KBM-7 (cell line): Measurements from ENCODE around the gene STK11.
"Not testable (repeated sequence)": the region's sequence is repeated elsewhere in the genome, so short reads cannot be mapped to it uniquely, and the experiment has no call there.

Source experiments
- DNase-seq: peaks from one replicate; pipeline ENCODE4 v3.0.0-alpha.2; 2015
- in situ Hi-C: fragments of 300-500 bp; cut with MboI; formaldehyde crosslinking; loops from 2 replicates; pipeline ENCODE4 v1.14.3; 2020; ENCODE audit warnings: low sequenced_read_pairs, low pct_unique_long_range_greater_than_20kb, mixed read lengths

The STK11 gene

GRCh38 chr19:1245494-1246264 is 40.1 kb downstream of the STK11 start:
- DNase-seq, result no peak

GRCh38 chr19:1246265-1247087 is 40.9 kb downstream of the STK11 start:
- DNase-seq, in situ Hi-C loops: not testable (repeated sequence)

More at GRCh38 chr19:1245494-1246264, 40.1 kb downstream of the STK11 start:
- in situ Hi-C loops, result no loop called here

- in situ Hi-C loops, result no loop called here
- DNase-seq, result no peak
Observed at GRCh38 chr19:1247748-1248138, 42.2 kb downstream of the STK11 start.

- in situ Hi-C loops, result no loop called here
- peak; percentile 41 for DNase-seq
Observed at GRCh38 chr19:1248139-1248785, 42.7 kb downstream of the STK11 start, which contains the start of gene MIDN. Gene MIDN, plus strand, starts transcription at chr19:1248583. Its CDS starts 1,714 bp downstream, at chr19:1250297.

- peak; percentile 71 for DNase-seq
- in situ Hi-C loops, result no loop called here
Observed at GRCh38 chr19:1248786-1249297, 43.3 kb downstream of the STK11 start.

GRCh38 chr19:1249298-1249989 is 43.9 kb downstream of the STK11 start:
- peak; percentile 93 for DNase-seq
- in situ Hi-C loops, result no loop called here

- DNase-seq, result no peak
- in situ Hi-C loops, result no loop called here
Observed at GRCh38 chr19:1249990-1250436, 44.4 kb downstream of the STK11 start.

GRCh38 chr19:1250437-1251260 is 45.1 kb downstream of the STK11 start:
- in situ Hi-C loops, result no loop called here
- peak; percentile 47 for DNase-seq

- peak; percentile 86 for DNase-seq
- in situ Hi-C loops, result no loop called here
Observed at GRCh38 chr19:1251330-1252220, 46.0 kb downstream of the STK11 start.

- in situ Hi-C loops, result no loop called here
- DNase-seq, result peak; percentile 89
Observed at GRCh38 chr19:1252221-1252820, 46.7 kb downstream of the STK11 start.

- peak; percentile 77 for DNase-seq
- in situ Hi-C loops, result no loop called here
Observed at GRCh38 chr19:1252821-1253513, 47.4 kb downstream of the STK11 start.

- DNase-seq, result no peak
- in situ Hi-C loops, result no loop called here
Observed at GRCh38 chr19:1253514-1254080, 48.0 kb downstream of the STK11 start.

- in situ Hi-C loops, result no loop called here
- DNase-seq, result no peak
Observed at GRCh38 chr19:1254081-1254527, 48.5 kb downstream of the STK11 start.

GRCh38 chr19:1254530-1255185 is 49.1 kb downstream of the STK11 start:
- in situ Hi-C loops, result no loop called here
- no peak for DNase-seq
